Suprapubic skin (tissue), 3 donors: Measurements from ENCODE around the gene WHRN.

Source experiments
- POLR2AphosphoS5 ChIP-seq, 3 donors: sonication (generic); formaldehyde crosslinking; IDR thresholded peaks; one replicate each; pipeline ENCODE4 v1.6.1; 2017; ENCODE audit warnings: antibody characterized with exemption in 3 of 3
- TF ChIP-seq, protein P1 (sequence below), 2 donors: fragments of 200-600 bp in 1 of 2; fragments of 450-650 bp in 1 of 2; sonication (generic) in 1 of 2; IDR thresholded peaks; one replicate each; pipeline ENCODE4 v1.5.1; 2016 to 2019; ENCODE audit warnings: antibody characterized with exemption in 2 of 2, mild to moderate bottlenecking in 1 of 2, moderate library complexity in 1 of 2

DNA sequence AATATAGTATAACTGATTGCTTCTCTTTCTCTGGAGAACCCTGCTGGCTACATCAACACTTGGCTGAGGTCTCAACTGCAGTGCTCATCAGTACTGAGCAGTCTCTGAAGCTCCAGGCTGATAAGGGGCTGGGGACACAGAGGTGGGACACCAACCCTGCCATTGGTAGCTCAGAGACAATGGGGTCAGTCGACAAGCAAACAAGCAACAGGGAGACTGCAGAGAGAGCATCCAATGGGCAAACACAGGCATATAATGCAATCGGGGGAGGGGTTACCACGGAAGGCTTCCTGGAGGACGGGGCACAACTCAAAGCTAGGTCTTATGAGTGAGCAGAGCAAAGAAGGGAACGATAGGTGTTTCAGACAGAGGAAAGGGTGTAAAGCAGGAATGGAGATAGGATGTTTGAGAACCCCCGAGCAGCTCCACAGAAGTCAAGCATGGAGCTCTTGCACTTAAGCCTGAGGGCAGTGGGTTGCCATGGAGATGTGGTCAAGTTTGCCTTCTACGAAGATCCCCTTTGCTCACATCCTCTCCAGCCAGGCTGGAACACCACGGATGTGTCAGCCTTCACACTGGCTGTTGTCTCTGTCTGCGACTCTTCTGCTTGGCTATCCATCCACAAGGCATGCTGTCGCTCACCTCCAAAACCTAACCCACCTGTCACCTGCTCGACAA is 96.0 kb downstream of the WHRN start:
- no peak for TF ChIP-seq POLR2AphosphoS5 (IDR thresholded peaks at IDR 0.05)
- TF ChIP-seq, protein P1, sequence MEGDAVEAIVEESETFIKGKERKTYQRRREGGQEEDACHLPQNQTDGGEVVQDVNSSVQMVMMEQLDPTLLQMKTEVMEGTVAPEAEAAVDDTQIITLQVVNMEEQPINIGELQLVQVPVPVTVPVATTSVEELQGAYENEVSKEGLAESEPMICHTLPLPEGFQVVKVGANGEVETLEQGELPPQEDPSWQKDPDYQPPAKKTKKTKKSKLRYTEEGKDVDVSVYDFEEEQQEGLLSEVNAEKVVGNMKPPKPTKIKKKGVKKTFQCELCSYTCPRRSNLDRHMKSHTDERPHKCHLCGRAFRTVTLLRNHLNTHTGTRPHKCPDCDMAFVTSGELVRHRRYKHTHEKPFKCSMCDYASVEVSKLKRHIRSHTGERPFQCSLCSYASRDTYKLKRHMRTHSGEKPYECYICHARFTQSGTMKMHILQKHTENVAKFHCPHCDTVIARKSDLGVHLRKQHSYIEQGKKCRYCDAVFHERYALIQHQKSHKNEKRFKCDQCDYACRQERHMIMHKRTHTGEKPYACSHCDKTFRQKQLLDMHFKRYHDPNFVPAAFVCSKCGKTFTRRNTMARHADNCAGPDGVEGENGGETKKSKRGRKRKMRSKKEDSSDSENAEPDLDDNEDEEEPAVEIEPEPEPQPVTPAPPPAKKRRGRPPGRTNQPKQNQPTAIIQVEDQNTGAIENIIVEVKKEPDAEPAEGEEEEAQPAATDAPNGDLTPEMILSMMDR (IDR thresholded peaks at IDR 0.05), result no peak
